GM18505 (cell line): ENCODE results near the gene MAZ.
A peak's percentile ranks its signal among the peaks of the same experiment; 100 is the strongest.
"Not testable (repeated sequence)": the region's sequence is repeated elsewhere in the genome, so short reads cannot be mapped to it uniquely, and the experiment has no call there.

Experiments used
- ATAC-seq: cut with Tn5 transposase; IDR thresholded peaks from one replicate; pipeline ENCODE4 v1.9.1; 2021; ENCODE audit not compliant: unreplicated experiment
- POLR2A ChIP-seq: IDR thresholded peaks from 4 replicates; pipeline ENCODE4 v1.6.1; 2011; ENCODE audit warnings: borderline replicate concordance; ENCODE audit not compliant: insufficient read depth, insufficient read length; ENCODE audit errors: extremely low read depth

MAZ gene

GRCh38 chr16:29819506-29819905, 13.2 kb downstream of the MAZ start:
- no peak for ATAC-seq
- no peak for TF ChIP-seq POLR2A

- ATAC-seq: no peak
- peak; percentile 79 for TF ChIP-seq POLR2A
Measured at GRCh38 chr16:29820271-29820701, 14.0 kb downstream of the MAZ start, which contains the start of gene MVP. Gene MVP (plus strand): TSS chr16:29820462. CDS start chr16:29830550, 10,088 bp downstream.

- peak; percentile 84 for TF ChIP-seq POLR2A
- peak; percentile 32 for ATAC-seq
Measured at GRCh38 chr16:29820730-29821642, 14.7 kb downstream of the MAZ start.

GRCh38 chr16:29821643-29822115, 15.3 kb downstream of the MAZ start:
- no peak for ATAC-seq
- TF ChIP-seq POLR2A: no peak

- ATAC-seq: no peak
- TF ChIP-seq POLR2A: no peak
Measured at GRCh38 chr16:29824589-29825144, 18.3 kb downstream of the MAZ start.

GRCh38 chr16:29825145-29826044, 19.1 kb downstream of the MAZ start:
- TF ChIP-seq POLR2A: no peak
- ATAC-seq: no peak

- no peak for ATAC-seq
Measured at GRCh38 chr16:29826342-29826695, 20.0 kb downstream of the MAZ start.

GRCh38 chr16:29830774-29831173, 24.4 kb downstream of the MAZ start:
- no peak for ATAC-seq
- no peak for TF ChIP-seq POLR2A

More at GRCh38 chr16:29826342-29826695, 20.0 kb downstream of the MAZ start:
- no peak for TF ChIP-seq POLR2A

- ATAC-seq: no peak
- no peak for TF ChIP-seq POLR2A
Measured at GRCh38 chr16:29831490-29831889, 25.2 kb downstream of the MAZ start.

- ATAC-seq: not testable (repeated sequence)
Measured at GRCh38 chr16:29833219-29833618, 26.9 kb downstream of the MAZ start.

GRCh38 chr16:29834079-29834478, 27.8 kb downstream of the MAZ start:
- ATAC-seq: no peak
- no peak for TF ChIP-seq POLR2A

- no peak for TF ChIP-seq POLR2A
- no peak for ATAC-seq
Measured at GRCh38 chr16:29835926-29836325, 29.6 kb downstream of the MAZ start.

- no peak for TF ChIP-seq POLR2A
- no peak for ATAC-seq
Measured at GRCh38 chr16:29836623-29837022, 30.3 kb downstream of the MAZ start.
